Putamen (tissue), 1 donor: ENCODE data around the gene ZBTB9.

ENCODE experiments used
- DNase-seq: peaks from one replicate; pipeline ENCODE4 v3.0.0-alpha.2; 2016; ENCODE audit warnings: low spot score

ZBTB9 gene

GRCh38 chr6:33454009-33454946, at the start of gene ZBTB9:
ZBTB9 (plus strand) TSS chr6:33454576; CDS start chr6:33455101, 525 bp downstream.
- peak; percentile 96 for DNase-seq

- DNase-seq = no peak
These were observed 49.5 kb upstream of the ZBTB9 start for GRCh38 chr6:33404884-33405283.

GRCh38 chr6:33405386-33405940, 48.9 kb upstream of the ZBTB9 start:
- no peak for DNase-seq

GRCh38 chr6:33406126-33406525, 48.2 kb upstream of the ZBTB9 start:
- DNase-seq = no peak

GRCh38 chr6:33407132-33407718, 47.2 kb upstream of the ZBTB9 start:
- DNase-seq = no peak

- DNase-seq = peak; percentile 98
These were observed 44.2 kb upstream of the ZBTB9 start for GRCh38 chr6:33410050-33410710.

GRCh38 chr6:33410711-33411631, 43.4 kb upstream of the ZBTB9 start, which contains the start of gene PHF1:
PHF1 (plus strand) TSS chr6:33411014; CDS start chr6:33412264, 1,250 bp downstream.
- DNase-seq = no peak

- no peak for DNase-seq
These were observed 42.8 kb upstream of the ZBTB9 start for GRCh38 chr6:33411632-33412005.

GRCh38 chr6:33412140-33413009, 42.0 kb upstream of the ZBTB9 start:
- DNase-seq = no peak

- DNase-seq = no peak
These were observed 40.9 kb upstream of the ZBTB9 start for GRCh38 chr6:33413241-33414120.

GRCh38 chr6:33414592-33415271, 39.6 kb upstream of the ZBTB9 start:
- DNase-seq = no peak

GRCh38 chr6:33415831-33416230, 38.5 kb upstream of the ZBTB9 start:
- no peak for DNase-seq

- no peak for DNase-seq
These were observed 37.8 kb upstream of the ZBTB9 start for GRCh38 chr6:33416386-33417127.

- no peak for DNase-seq
These were observed 37.1 kb upstream of the ZBTB9 start for GRCh38 chr6:33417128-33417902.

GRCh38 chr6:33417903-33418689, 36.3 kb upstream of the ZBTB9 start, which contains the start of gene CUTA:
CUTA (minus strand) TSS chr6:33418107; CDS start chr6:33418000, 107 bp downstream.
- DNase-seq = peak; percentile 100

- DNase-seq = no peak
These were observed 35.6 kb upstream of the ZBTB9 start for GRCh38 chr6:33418690-33419291.
